HG03571 (cell line): Measurements from ENCODE around the gene PIGR.

Experiments used
- ATAC-seq: cut with Tn5 transposase; IDR thresholded peaks from one replicate; pipeline ENCODE4 v1.9.1; 2021; ENCODE audit not compliant: unreplicated experiment

Gene PIGR

DNA sequence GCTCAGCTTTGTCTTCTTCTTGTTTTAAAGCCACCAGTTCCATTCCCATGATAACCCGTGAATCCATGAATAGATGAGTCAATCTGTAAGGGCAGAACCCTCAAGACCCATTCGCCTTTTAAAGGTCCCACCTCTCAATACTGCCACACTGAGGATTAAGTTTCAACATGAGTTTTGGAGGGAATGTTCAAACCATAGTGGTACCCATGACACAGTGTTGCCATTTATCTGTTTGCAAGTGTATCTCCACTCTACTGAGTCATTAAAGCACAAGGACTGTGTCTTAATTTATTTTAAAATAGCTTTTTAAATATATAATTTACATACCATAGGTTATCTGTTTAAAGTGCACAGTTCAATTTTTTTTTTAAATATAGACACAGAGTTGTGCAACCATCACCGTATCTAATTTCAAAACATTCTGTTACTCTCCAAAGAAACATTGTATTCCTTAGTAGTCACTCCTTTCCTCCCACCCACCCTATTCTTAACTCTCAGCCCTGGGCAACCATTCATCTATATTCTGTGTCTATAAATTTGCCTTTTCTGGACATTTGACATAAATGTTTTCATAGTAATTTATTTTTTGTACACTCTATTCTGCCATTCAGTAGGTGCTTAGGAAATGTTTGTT is 53.8 kb downstream of the PIGR start:
- ATAC-seq: no peak

DNA sequence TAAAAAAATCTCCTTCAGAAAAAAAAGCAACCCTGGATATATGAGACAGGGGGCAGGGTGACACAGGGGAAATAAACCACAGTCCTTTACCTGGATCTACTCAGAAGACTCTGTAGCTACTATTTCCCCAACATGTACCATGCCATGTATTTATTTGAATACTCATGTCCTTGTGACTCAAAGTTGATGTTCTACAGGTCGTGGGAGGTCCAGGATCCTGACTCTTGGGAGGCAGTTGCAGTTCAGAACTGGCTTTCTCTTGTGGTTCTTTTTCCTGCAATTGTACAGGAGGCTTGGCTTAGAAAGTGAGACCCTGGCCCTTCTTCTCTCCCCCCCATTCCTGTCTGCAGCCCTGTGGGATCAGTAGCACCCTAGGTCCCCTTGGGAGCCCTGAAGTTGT is 54.9 kb downstream of the PIGR start:
- no peak for ATAC-seq

DNA sequence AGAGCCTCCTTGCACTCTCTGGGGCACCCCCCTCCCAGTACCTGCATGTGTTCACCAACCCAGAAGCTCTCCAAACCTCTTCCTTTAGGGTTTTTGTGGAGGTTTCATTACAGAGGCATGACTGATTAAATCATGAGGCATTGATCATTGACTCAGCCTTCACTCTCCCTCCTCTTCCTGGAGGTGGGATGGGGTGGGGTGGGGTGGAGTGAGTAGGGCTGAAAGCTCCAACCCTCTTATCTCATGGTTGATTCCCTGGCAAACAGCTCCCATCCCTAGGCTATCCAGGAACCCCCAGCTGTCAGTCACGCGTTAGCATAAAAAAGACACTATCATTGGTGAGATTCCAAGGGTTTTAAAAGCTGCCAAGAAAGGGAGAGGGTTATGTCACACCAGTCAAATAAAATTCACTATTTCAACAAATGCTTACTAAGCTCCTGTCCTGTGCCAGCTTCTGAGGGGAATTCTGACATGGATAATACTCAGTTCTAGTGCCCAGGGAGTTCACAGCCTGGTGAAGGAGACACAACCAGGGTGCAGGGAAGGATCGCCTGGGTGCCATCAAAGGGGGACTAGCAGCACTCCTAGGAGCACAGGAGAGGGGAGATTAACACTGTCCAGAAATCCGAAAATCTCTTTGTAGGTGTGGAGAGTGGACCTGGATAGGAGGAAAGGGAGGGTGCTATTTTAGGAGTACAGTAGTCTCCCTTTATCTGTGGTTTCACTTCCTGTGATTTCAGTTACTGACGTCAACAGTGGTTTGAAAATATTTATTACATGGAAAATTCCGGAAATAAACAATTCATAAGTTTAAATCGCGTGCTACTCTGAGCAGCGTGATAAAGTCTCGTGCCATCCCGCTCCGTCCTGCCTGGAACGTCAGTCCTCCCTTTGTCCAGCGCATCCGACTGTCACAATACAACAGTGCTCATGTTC is 55.9 kb downstream of the PIGR start:
- no peak for ATAC-seq

DNA sequence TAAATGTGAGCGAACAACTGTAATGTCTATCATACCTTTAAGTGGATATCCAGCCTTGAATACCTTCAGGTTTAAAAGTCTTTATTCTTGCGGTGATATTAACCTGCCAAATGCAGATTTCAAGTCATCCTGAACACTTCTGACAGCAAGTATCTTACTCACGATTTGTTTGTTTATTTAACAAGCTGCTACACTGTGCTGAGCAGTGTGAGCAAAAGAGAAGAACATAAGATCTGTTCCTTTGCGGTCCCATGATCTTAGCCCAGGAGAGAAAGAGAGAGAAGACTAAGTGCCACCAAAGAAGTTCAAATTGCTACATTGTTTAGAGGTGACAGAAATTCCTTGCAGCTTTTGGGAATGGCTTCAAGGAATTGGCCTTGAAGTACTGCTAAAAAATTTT is 58.6 kb downstream of the PIGR start:
- no peak for ATAC-seq

DNA sequence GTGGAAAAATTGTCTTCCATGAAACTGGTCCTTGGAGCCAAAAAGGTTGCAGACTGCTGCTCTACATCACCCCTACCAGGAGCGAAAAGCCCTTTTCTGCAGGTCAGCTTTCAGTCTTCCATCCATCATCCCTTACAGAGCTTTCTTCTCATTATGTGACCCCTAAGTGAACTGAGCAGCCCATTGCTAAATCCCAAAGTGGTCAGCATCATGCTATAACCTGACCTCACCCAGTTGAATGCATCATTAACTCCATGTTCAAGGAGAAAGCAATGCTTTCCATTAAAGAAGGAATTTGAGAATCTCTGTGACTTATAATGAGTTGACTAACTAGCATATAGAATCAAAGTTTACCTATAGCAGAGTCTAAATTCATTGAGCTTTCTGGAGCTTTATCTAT is 59.4 kb downstream of the PIGR start:
- ATAC-seq: no peak

DNA sequence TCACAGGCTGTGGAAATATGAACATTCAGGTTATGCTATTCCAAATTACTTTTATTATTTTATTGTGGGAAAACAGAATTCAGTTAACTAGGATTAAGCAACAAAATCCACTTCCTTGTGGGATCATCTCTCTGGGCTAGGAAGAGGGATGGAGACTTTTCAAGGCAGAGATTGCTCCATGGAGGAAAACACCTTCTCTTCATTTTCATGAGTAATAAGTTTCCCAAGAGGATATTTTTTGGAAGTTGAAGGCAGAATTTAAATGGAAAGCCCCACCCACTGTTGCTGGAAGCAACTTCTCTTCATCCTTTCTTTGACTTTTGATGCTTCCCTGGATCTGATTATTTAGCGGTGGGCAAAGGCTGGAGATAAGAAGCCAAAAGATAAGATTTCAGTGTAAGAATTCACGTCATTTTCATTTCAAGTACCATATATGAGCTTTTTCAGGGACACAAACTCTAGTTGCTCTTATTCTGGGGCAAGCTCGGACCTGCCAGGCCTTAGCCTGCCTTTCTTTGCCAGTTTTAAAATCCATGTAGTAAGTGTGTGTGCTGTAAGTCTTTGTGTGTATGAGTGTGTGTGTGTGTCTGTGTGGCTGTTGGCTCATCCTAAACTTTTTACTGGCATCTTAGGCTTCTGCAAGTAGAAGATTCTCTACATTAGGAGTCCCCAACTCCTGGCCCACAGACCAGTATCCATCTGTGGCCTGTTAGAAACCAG is 60.8 kb downstream of the PIGR start:
- ATAC-seq: no peak

DNA sequence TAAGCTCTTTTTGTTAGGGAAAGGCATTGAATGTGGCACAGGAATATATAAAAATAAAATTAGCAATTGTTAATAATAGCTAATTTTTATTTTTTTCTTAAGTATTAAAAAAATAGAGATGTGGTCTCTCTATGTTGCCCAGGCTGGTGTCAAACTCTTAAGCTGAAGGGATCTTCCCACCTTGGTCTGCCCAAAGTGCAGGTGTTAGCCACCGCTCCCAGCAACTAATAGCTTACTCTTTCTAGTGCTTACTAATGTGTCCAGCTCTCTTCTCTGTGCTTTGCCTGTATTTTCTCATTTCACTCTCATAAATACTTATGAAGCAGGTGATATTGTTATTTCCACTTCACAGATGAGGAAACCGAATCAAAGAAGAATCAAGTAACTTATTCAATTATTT is 62.4 kb downstream of the PIGR start:
- no peak for ATAC-seq

DNA sequence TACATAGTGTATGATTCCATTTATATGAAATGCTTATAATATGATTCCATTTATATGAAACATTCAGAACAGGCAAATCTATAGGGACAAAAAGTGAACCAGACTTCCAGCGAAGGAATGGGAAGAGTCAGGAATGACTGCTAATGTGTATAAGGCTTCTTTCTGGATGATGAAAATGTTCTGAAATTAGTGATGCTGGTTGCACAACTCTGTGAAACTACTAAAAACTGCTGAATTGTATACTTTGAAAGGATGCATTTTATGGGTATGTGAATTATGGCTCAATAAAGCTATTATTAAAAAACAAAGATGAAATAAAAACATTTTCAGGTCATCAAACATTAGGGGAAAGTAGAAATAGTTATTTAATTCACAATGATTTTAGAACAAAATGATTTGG is 63.1 kb downstream of the PIGR start:
- ATAC-seq: no peak

DNA sequence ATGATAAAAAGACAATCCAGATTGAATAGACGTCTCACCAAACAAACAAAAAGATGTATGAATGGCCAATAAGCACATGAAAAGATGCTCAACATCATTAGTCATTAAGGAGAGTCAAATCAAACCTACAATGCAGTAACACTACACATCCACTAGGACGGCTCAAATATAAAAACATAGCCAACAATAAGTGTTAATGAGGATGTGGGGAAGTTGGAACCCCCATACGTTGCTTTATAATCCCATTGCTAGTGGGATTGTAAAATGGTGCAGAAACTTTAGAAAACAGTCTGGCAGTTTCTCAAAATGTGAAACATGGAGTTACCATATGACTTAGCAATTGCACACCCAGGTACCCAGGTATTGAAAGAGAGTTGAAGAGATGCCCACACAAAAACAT is 63.7 kb downstream of the PIGR start:
- no peak for ATAC-seq

DNA sequence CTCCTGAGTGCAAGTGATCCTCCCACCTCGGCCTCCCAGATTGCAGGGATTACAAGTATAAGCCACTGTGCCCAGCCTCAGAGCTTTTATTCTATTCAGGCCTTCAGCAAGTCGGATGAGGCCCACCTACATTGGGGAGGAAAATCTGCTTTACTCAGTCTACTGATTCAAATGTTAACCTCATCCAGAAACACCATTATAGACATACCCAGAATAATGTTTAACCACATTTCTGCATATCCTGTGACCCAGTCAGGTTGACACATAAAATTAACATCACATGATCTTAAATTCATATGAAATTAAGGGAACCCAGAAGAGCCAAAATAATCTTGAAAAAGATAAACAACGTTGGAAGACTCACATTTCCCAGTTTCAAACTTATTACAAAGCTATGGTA is 66.0 kb downstream of the PIGR start:
- no peak for ATAC-seq
